Stimulated activated CD4-positive, alpha-beta T cell treated with anti-CD3 and anti-CD28 coated beads, TNF-alpha, amount 100 ng/mL, for 4 hours (primary cell): ENCODE data around the gene BTNL3.

ENCODE experiments used
- DNase-seq, 3 experiments: peaks; one replicate each; pipeline ENCODE4 v3.0.0-alpha.2; 2020; ENCODE audit warnings: low read depth in 3 of 3

Gene BTNL3

GRCh38 chr5:181047288-181047687, 58.6 kb downstream of the BTNL3 start:
- no peak for DNase-seq

GRCh38 chr5:181047921-181048320, 59.3 kb downstream of the BTNL3 start:
- no peak for DNase-seq

GRCh38 chr5:181050016-181050415, 61.4 kb downstream of the BTNL3 start:
- DNase-seq, result no peak

GRCh38 chr5:181051841-181052671, 63.4 kb downstream of the BTNL3 start:
- DNase-seq, result no peak

- no peak for DNase-seq
Observed at GRCh38 chr5:181052672-181053487, 64.2 kb downstream of the BTNL3 start.

- no peak for DNase-seq
Observed at GRCh38 chr5:181053488-181054121, 65.0 kb downstream of the BTNL3 start.

GRCh38 chr5:181054138-181054537, 65.5 kb downstream of the BTNL3 start:
- DNase-seq, result no peak

- DNase-seq, result no peak
Observed at GRCh38 chr5:181054871-181055459, 66.3 kb downstream of the BTNL3 start.
